ENCODE data around the gene C1QTNF6. TPM values are rescaled to one million over a fixed set of nuclear protein-coding genes. Genes with fewer than 3 reads are reported as not detected.

The C1QTNF6 gene
- total and polyA plus RNA-seq, 2 of the 8 experiments (the other 6 are each of a cell fraction or from before 2014, with no cell fraction given) = 3.1 to 6.5 TPM

DNA sequence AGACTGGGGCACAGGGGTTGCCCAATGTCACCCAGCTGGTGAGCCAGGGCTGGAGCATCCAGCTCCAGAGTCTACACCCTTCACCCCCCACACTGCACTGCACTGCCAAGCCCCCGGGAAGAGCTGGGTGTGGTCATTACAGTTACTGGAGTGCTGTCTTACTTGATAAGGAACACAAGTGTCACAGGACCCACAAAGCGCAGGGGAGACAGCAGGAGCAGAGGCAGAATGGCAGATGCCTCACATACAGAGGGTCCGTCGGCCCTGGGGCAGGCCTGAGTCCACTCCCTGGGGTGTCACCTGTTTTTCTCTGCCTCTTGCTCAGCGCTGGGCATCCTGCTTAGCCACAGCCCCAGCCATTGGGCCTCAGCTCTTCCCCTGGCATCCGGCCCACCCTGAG lies 46.1 kb downstream of the C1QTNF6 start:
- DNase-seq (ENCODE audit: low read depth in 1 of 2, low spot score in 2 of 2) = no peak
- no peaks in the 10 kb centered on the region for H3K36me3 ChIP-seq (ENCODE audit: control insufficient read depth in 2 of 4, insufficient read depth in 4 of 4, low read length in 3 of 4)
- no peak overlapping the region for H2BK12ac ChIP-seq (ENCODE audit: low read depth, low read length)
- FAIRE-seq = no peak
- POLR2A ChIA-PET (ENCODE audit: partially characterized antibody) = interaction anchor here (0.9 kb wide), 1 partner anchor 11 kb away, joined by 3 read pairs; no protein-coding TSS in a partner anchor
- no peak overlapping the region for H2AK5ac ChIP-seq (ENCODE audit: low read depth, low read length)
- no peak overlapping the region for H3K18ac ChIP-seq (ENCODE audit: extremely low read depth, low read length)
- no peaks in the 10 kb centered on the region for H3K23me2 ChIP-seq (ENCODE audit: low read depth, low read length)
- H3K27ac ChIP-seq (ENCODE audit: low read depth, low read length) = no peak overlapping the region
- H3K9me3 ChIP-seq (ENCODE audit: insufficient read depth in 2 of 2, low read depth in 1 of 2, low read length in 1 of 2) = no peaks in the 10 kb centered on the region
- no peak overlapping the region for H3K4ac ChIP-seq (replicated peaks; ENCODE audit: insufficient read length, low read depth, low read length)
- no peak overlapping the region for H3K4me2 ChIP-seq (ENCODE audit: insufficient read depth in 1 of 2, low read depth in 2 of 2, low read length in 2 of 2)
- no peaks in the 10 kb centered on the region for H3K79me1 ChIP-seq (ENCODE audit: low read depth, low read length)
- no peak overlapping the region for H3K14ac ChIP-seq (ENCODE audit: insufficient read length)
- CTCF ChIA-PET (ENCODE audit: partially characterized antibody) = interaction anchor here (0.6 to 4.1 kb wide), 7 partner anchors 8 to 315 kb away, joined by 3 to 20 read pairs (median 3); partner anchors contain the start of gene IL2RB
- no peaks in the 10 kb centered on the region for H3K79me2 ChIP-seq (ENCODE audit: control insufficient read depth in 1 of 2, insufficient read depth in 2 of 2, low read length in 2 of 2)
- no peak overlapping the region for H3K9ac ChIP-seq (replicated peaks in 1 of 4; ENCODE audit: extremely low read depth in 1 of 4, low read depth in 3 of 4, low read length in 3 of 4)
- 91% methylated on average over 6 of the region's 6 CpGs; no CpG with 5 or more reads in 1 of the 2 experiments for WGBS, 2 experiments (ENCODE audit: extremely low coverage in 1 of 2, insufficient coverage in 1 of 2, insufficient read length in 1 of 2, insufficient replicate concordance in 2 of 2, low coverage in 1 of 2, low lambda C conversion rate in 2 of 2, missing lambda C conversion rate in 1 of 2)
- H4K5ac ChIP-seq (ENCODE audit: insufficient read length, low read depth, low read length) = no peak overlapping the region
- no peak overlapping the region for H2BK120ac ChIP-seq (replicated peaks; ENCODE audit: low read depth, low read length)
- no peak overlapping the region for H3K56ac ChIP-seq (replicated peaks; ENCODE audit: insufficient read length, low read depth, low read length)
- H3K4me1 ChIP-seq (replicated peaks in 1 of 4; ENCODE audit: control insufficient read depth in 3 of 4, insufficient read depth in 4 of 4, low read length in 3 of 4) = no peaks in the 10 kb centered on the region; a peak in 2 of 7 replicates
- peaks cover 0 to 2% of the 10 kb centered on the region in 2 experiments for H4K20me1 ChIP-seq (replicated peaks in 1 of 2; ENCODE audit: control insufficient read depth in 1 of 2, insufficient read depth in 2 of 2, low read length in 2 of 2)
- no peak overlapping the region for H4K8ac ChIP-seq (ENCODE audit: extremely low read depth, insufficient read depth, low read length)
- H4K91ac ChIP-seq (replicated peaks; ENCODE audit: insufficient read length, low read length) = no peak overlapping the region
- no peaks in the 10 kb centered on the region for H3K27me3 ChIP-seq (replicated peaks in 1 of 4; ENCODE audit: control insufficient read depth in 3 of 4, extremely low read depth in 1 of 4, insufficient read depth in 3 of 4, low read length in 3 of 4)
- H2AFZ ChIP-seq (ENCODE audit: low read length) = no peak overlapping the region
- no peak overlapping the region for H2BK20ac ChIP-seq (ENCODE audit: low read length)
- H2BK5ac ChIP-seq (ENCODE audit: low read depth, low read length) = no peak overlapping the region
- no peak overlapping the region for H3K4me3 ChIP-seq (ENCODE audit: extremely low read depth in 1 of 4, insufficient read depth in 2 of 4, low read depth in 3 of 4, low read length in 4 of 4)
- H2BK15ac ChIP-seq (ENCODE audit: low read length) = no peak overlapping the region
- no peak overlapping the region for H3K23ac ChIP-seq (ENCODE audit: insufficient read length)
- TF ChIP-seq HDAC6 (IDR thresholded peaks at IDR 0.05; ENCODE audit: low read depth, low read length) (no peak), YY1 (IDR thresholded peaks at IDR 0.05; ENCODE audit: low read depth, low read length) (no peak), EZH2 (IDR thresholded peaks at IDR 0.05; ENCODE audit: low read depth, low read length, severe bottlenecking) (no peak), BACH1 (IDR thresholded peaks at IDR 0.05; ENCODE audit: low read length) (no peak)

Measured in H1 (cell line).